ENCODE results near the gene C19orf25.

DNA sequence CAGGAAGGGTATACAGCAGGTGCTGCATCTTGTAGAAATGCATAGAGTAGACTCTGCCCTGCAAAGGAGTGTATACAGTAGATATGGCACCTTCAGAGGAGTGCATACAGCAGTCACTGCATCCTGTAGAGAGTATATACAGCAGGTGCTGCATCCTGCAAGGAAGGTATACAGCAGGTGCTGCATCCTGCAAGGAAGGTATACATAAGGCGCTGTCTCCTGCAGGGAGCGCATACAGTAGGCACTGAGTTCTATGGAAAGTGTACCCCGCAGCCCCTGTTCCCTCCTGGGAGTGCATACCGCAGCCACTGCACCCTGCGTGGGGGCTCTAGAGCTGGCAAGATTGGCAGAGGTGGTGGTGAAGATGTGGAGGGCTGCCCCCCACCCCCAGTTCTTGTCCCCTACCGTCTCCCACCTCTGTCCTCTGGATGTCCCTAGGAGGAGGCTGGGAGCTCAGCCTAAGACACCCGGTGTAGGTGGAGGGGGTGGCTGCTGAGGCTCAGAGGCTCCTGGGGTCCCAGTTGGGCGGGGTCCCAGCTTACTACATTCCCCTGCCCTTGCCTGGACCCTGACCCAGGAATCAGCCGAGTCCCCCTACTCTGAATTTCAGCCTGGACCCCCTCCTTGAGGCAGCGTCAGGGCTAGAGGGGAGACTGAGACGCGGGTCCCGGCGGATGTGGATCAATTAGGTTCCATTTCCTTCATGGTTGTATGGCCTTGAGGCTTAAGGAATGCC, 36.1 kb upstream of the C19orf25 start:
- TF ChIP-seq, protein P1, sequence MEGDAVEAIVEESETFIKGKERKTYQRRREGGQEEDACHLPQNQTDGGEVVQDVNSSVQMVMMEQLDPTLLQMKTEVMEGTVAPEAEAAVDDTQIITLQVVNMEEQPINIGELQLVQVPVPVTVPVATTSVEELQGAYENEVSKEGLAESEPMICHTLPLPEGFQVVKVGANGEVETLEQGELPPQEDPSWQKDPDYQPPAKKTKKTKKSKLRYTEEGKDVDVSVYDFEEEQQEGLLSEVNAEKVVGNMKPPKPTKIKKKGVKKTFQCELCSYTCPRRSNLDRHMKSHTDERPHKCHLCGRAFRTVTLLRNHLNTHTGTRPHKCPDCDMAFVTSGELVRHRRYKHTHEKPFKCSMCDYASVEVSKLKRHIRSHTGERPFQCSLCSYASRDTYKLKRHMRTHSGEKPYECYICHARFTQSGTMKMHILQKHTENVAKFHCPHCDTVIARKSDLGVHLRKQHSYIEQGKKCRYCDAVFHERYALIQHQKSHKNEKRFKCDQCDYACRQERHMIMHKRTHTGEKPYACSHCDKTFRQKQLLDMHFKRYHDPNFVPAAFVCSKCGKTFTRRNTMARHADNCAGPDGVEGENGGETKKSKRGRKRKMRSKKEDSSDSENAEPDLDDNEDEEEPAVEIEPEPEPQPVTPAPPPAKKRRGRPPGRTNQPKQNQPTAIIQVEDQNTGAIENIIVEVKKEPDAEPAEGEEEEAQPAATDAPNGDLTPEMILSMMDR (conservative IDR thresholded peaks at IDR 0.05; ENCODE audit: low read depth, low read length) = no peak
- TF ChIP-seq EZH2 (IDR thresholded peaks at IDR 0.05; ENCODE audit: borderline replicate concordance, low read depth, low read length, poor library complexity, severe bottlenecking) = no peak
